T-helper 17 cell (primary cell): ENCODE data around the gene SRGAP3. TPM values are rescaled to one million over a fixed set of nuclear protein-coding genes. Genes with fewer than 3 reads are reported as not detected.

ENCODE experiments used
- ATAC-seq: fragments of 150-1000 bp; cut with Tn5 transposase; 2 replicates; pipeline ENCODE4 v1.10.0; 2021; ENCODE audit warnings: mild to moderate bottlenecking, moderate library complexity
- DNase-seq, 3 donors: peaks; one replicate each; pipeline versions ENCODE4 v3.0.0 to v3.0.0-alpha.2; 2020 to 2021
- H3K9me3 ChIP-seq: one replicate; pipeline ENCODE4 v1.7.0; 2013; ENCODE audit warnings: low read length, mild to moderate bottlenecking; ENCODE audit not compliant: control insufficient read depth, poor library complexity, severe bottlenecking
- H3K27ac Mint-ChIP-seq: one replicate; pipeline ENCODE4 v1.8.0; 2022; ENCODE audit warnings: mild to moderate bottlenecking, moderate library complexity, mixed read lengths
- H3K27me3 Mint-ChIP-seq: one replicate; pipeline ENCODE4 v1.8.0; 2022; ENCODE audit warnings: mixed read lengths
- H3K36me3 Mint-ChIP-seq: one replicate; pipeline ENCODE4 v1.8.0; 2022; ENCODE audit warnings: low read depth, mixed read lengths
- H3K4me1 Mint-ChIP-seq: one replicate; pipeline ENCODE4 v1.8.0; 2022; ENCODE audit warnings: mild to moderate bottlenecking, mixed read lengths
- H3K4me3 Mint-ChIP-seq: one replicate; pipeline ENCODE4 v1.8.0; 2022; ENCODE audit warnings: mild to moderate bottlenecking, moderate library complexity, mixed read lengths
- total RNA-seq, 4 donors: library from RNA in 2 of 4; stranded (reverse) in 2 of 4; gene quantifications; one replicate each; pipeline ENCODE4 v1.2.3 and lab custom pipeline; 2022 to 2026

The SRGAP3 gene
- total RNA-seq, 2 donors from 2014 or later = 1.8 to 2.2 TPM

DNA sequence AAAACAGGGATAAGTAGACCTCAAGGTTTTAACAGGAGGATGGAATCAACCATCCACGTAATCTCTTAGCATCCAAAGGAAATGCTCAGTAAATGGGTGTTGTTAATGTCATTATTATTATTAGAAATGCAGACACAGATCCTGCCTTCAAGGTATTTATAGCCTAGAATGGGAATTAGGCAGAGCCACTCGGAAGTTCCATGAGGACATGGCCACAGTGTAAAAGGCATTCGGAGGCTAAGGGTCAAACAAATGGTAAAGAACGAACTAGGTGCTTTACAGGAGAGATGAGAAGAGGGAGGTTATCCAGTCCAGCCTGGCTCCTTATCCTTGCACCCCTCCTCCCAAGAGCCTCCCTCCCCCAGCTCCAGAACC lies 65.0 kb downstream of the SRGAP3 start:
- no peak for DNase-seq
- H3K4me1 Mint-ChIP-seq = peaks cover 16% of the 10 kb centered on the region
- H3K27ac Mint-ChIP-seq = no peak overlapping the region
- H3K9me3 ChIP-seq = no peaks in the 10 kb centered on the region
- no peak for ATAC-seq
- peaks cover 11% of the 10 kb centered on the region for H3K27me3 Mint-ChIP-seq
- peaks cover 2% of the 10 kb centered on the region for H3K36me3 Mint-ChIP-seq
- no peak overlapping the region for H3K4me3 Mint-ChIP-seq

GRCh38 chr3:9183811-9184460 lies 65.5 kb downstream of the SRGAP3 start:
- Mint-ChIP-seq H3K27ac (no peak overlapping the region), H3K4me3 (no peak overlapping the region), H3K36me3 (peaks cover 2% of the 10 kb centered on the region), H3K27me3 (peaks cover 11% of the 10 kb centered on the region), H3K4me1 (peaks cover 17% of the 10 kb centered on the region)
- H3K9me3 ChIP-seq = no peaks in the 10 kb centered on the region
- ATAC-seq = no peak
- DNase-seq = no peak

DNA sequence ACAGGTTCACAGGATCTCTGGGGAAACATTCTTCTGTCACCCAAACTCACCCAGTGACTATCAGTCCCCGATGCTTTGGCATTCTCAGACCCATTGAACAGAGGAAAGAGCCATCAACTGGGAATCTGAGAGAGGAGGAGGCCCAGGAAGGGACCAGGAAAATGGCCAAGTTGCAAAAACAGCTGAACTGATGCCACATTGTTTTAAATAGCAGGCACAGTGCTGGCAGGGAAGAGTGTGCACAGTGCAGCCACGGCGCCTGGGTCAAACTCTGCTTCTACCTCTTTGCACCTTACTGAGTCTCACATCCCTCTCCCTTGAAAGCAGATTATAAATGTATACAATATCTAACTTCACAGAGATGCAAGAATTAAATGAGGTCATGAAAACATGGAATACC lies 66.4 kb downstream of the SRGAP3 start:
- Mint-ChIP-seq H3K27ac (peak overlapping the region; percentile 14), H3K4me1 (peaks cover 20% of the 10 kb centered on the region), H3K36me3 (peaks cover 2% of the 10 kb centered on the region), H3K4me3 (no peak overlapping the region), H3K27me3 (peaks cover 10% of the 10 kb centered on the region)
- DNase-seq (no peak), ATAC-seq (no peak)
- H3K9me3 ChIP-seq = no peaks in the 10 kb centered on the region

GRCh38 chr3:9180764-9181117 lies 68.7 kb downstream of the SRGAP3 start:
- Mint-ChIP-seq H3K36me3 (no peaks in the 10 kb centered on the region), H3K27ac (peak overlapping the region; percentile 78), H3K27me3 (no peaks in the 10 kb centered on the region), H3K4me3 (peak overlapping the region; percentile 84), H3K4me1 (peaks cover 16% of the 10 kb centered on the region)
- ATAC-seq (no peak), DNase-seq (no peak)
- H3K9me3 ChIP-seq = no peaks in the 10 kb centered on the region

DNA sequence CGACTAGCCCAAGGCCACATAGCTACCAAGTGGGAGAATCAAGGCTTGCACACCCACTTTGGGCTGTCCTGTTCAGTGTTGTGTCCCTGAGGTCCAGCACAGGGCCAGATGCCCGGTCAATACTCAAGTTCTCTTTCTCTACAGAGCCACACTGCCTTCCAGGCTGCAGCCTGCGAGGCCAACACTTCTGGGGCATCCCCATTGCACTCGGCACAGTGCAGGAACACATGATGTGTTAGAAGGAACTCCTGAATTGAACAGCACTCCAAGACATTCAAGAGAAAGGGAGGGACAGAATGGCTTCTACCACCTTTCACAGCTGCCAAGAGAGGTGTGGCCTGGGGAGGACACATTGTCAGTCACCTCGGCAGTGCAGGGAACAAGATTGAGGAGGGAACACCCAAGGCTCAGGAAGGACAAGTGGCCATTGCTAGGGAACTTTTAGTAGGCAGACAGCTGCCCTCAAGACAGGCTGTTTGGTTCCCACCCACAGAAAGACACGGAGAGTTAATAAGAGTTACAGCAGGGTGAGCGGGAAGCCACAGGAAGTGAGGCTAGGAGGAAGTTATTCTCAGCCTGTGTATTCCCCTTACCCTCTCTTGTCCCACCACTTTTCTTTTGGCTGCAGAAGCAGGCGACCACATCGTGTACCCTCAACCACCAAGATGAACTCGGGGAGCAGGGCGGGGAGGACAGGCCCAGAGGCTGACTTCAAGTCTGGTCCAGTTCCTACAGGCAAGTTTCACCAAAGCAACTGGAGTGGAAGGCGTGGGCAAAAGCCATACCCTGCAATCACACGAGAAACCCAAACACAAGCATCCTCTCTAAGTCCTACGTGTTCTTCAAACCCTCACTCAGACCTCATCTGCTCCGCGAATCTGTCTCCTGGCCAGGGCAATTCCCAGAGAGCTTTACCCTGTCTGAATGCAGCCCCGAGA lies 69.4 kb downstream of the SRGAP3 start:
- no peak for DNase-seq
- ATAC-seq = peak; percentile 47
- peak overlapping the region; percentile 78 for H3K27ac Mint-ChIP-seq

GRCh38 chr3:9178697-9179096 lies 70.7 kb downstream of the SRGAP3 start:
- H3K9me3 ChIP-seq = no peaks in the 10 kb centered on the region
- Mint-ChIP-seq H3K36me3 (no peaks in the 10 kb centered on the region), H3K27me3 (no peaks in the 10 kb centered on the region), H3K4me3 (no peak overlapping the region), H3K27ac (no peak overlapping the region), H3K4me1 (peaks cover 19% of the 10 kb centered on the region)
- ATAC-seq = no peak
- no peak for DNase-seq

More for the DNA sequence above, 69.4 kb downstream of the SRGAP3 start:
- H3K4me1 Mint-ChIP-seq = peaks cover 16% of the 10 kb centered on the region
- H3K27me3 Mint-ChIP-seq = no peaks in the 10 kb centered on the region
- H3K4me3 Mint-ChIP-seq = peak overlapping the region; percentile 84
- no peaks in the 10 kb centered on the region for H3K36me3 Mint-ChIP-seq
- no peaks in the 10 kb centered on the region for H3K9me3 ChIP-seq

DNA sequence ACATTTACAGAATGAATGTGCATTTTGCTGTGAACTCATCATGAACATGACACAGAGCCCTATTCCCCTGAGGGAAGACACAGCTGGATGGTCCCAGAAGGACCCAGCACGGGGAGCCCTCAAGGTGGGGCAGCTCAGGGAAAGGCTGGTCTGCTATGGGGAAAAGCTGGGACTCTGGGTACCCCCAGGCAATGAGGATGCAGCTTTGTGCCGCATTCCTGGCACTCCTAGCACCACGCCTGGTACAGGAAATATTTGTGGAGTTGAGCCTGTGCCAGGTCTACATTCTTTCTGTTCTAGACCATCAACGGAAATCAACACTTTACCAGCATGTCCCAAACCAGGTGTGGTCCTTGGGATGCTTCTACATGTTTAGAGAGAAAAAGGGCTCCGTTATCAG lies 74.0 kb downstream of the SRGAP3 start:
- no peak overlapping the region for H3K27ac Mint-ChIP-seq
- no peaks in the 10 kb centered on the region for H3K36me3 Mint-ChIP-seq
- ATAC-seq = no peak
- no peaks in the 10 kb centered on the region for H3K9me3 ChIP-seq
- peaks cover 20% of the 10 kb centered on the region for H3K4me1 Mint-ChIP-seq
- DNase-seq = no peak
- no peaks in the 10 kb centered on the region for H3K27me3 Mint-ChIP-seq
- H3K4me3 Mint-ChIP-seq = no peak overlapping the region

DNA sequence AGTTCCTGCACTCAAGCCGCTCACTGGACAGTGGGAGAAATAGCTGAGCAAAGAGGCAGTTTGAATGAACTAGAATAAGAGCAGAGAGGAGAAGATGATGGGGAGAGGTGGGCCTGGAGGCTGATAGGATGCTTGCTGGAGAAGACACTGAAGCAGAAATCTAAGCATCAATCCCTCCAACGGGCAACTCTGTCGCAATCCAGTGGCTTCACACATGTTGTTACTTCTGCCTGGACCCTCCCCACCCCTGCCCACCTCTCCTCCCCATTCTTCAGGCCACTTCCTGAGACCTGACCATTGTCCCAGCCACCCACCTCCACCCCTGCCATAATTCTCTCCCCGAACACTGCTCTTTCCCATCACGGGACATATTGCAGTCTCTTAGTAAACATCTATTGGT lies 76.0 kb downstream of the SRGAP3 start:
- no peak for DNase-seq
- Mint-ChIP-seq H3K4me3 (no peak overlapping the region), H3K4me1 (peaks cover 26% of the 10 kb centered on the region), H3K36me3 (no peaks in the 10 kb centered on the region), H3K27ac (no peak overlapping the region), H3K27me3 (no peaks in the 10 kb centered on the region)
- H3K9me3 ChIP-seq = no peaks in the 10 kb centered on the region
- no peak for ATAC-seq

- H3K9me3 ChIP-seq = no peaks in the 10 kb centered on the region
- Mint-ChIP-seq H3K27me3 (no peaks in the 10 kb centered on the region), H3K4me3 (no peak overlapping the region), H3K36me3 (no peaks in the 10 kb centered on the region), H3K4me1 (peaks cover 27% of the 10 kb centered on the region), H3K27ac (peak overlapping the region; percentile 19)
- ATAC-seq = no peak
- no peak for DNase-seq
Measured at GRCh38 chr3:9172851-9173321, 76.6 kb downstream of the SRGAP3 start.

- ATAC-seq = no peak
- Mint-ChIP-seq H3K27ac (peak overlapping the region; percentile 74), H3K36me3 (no peaks in the 10 kb centered on the region), H3K4me3 (no peak overlapping the region), H3K4me1 (peaks cover 27% of the 10 kb centered on the region), H3K27me3 (no peaks in the 10 kb centered on the region)
- DNase-seq = no peak
- H3K9me3 ChIP-seq = no peaks in the 10 kb centered on the region
Measured at GRCh38 chr3:9170851-9171160, 78.6 kb downstream of the SRGAP3 start.

DNA sequence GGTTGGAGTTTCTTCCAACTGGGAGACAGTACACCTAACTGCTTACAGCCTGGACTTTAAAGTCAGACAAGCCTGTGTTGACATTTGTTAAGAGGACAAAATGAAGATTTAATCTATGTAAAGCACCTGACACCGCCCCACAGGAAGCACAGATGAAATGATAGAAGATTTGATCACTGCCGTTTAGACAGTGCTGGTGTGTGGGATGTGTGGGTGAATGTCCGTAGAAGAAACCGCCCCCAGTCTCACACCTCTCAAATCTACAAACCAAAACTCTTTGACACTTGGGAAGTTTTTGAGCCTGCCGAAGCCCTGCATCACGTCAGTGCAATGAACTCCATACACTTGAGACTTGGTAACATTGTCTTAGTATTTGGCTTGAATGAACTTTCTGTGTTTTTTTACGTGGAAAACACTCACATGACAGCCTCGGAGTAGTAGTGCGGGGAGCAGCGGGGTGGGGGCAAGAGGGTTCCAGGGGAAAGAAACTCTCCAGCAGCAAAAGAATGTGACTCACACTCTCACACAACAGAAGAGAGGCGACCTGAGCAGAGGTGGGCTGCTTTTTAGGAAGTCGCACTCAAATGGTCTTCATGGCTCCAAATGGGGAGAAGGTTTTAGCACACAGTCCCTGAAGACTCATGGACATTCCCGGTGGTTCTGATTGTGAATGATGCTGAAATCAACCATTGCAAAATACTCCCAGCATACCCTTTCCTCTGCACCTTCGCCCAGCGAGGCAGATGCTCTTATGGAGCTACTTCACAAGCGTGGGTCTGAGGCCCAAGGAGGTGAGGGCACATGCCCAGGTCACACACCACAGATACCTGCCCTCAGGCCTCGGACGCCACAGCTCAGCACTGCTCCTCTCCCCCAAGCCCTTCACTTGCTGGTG lies 79.2 kb downstream of the SRGAP3 start:
- ATAC-seq (peak; percentile 77), DNase-seq (no peak)
- peak overlapping the region; percentile 62 for H3K4me3 Mint-ChIP-seq
- H3K4me1 Mint-ChIP-seq = peaks cover 27% of the 10 kb centered on the region
- H3K36me3 Mint-ChIP-seq = no peaks in the 10 kb centered on the region
- no peaks in the 10 kb centered on the region for H3K27me3 Mint-ChIP-seq
- H3K27ac Mint-ChIP-seq = peak overlapping the region; percentile 74
- H3K9me3 ChIP-seq = no peaks in the 10 kb centered on the region

DNA sequence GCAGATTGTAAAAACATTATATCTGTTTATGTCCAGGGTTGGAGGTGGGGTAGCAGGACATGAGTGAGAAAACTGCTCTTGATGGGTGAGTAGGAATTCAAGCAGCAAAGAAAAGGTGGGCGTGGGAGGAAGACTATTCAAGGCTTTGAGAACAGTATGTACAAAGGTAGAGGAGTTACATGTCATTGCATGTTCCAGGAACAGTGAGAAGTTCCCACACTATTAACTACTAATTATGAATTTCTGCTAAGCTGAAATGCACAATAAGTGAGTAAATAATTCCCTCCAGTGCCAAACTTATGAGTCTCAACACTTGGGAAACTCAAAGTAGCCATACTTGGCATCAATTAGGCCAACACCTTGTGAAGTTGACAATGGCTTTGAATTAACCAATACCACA lies 80.1 kb downstream of the SRGAP3 start:
- peak overlapping the region; percentile 74 for H3K27ac Mint-ChIP-seq
- peak overlapping the region; percentile 68 for H3K4me3 Mint-ChIP-seq
- no peaks in the 10 kb centered on the region for H3K27me3 Mint-ChIP-seq
- H3K4me1 Mint-ChIP-seq = peaks cover 27% of the 10 kb centered on the region
- no peaks in the 10 kb centered on the region for H3K36me3 Mint-ChIP-seq
- no peak for DNase-seq
- no peak for ATAC-seq
- no peaks in the 10 kb centered on the region for H3K9me3 ChIP-seq

GRCh38 chr3:9168241-9168741 lies 81.2 kb downstream of the SRGAP3 start:
- Mint-ChIP-seq H3K27ac (peak overlapping the region; percentile 74), H3K4me3 (no peak overlapping the region), H3K36me3 (no peaks in the 10 kb centered on the region), H3K27me3 (no peaks in the 10 kb centered on the region), H3K4me1 (peaks cover 24% of the 10 kb centered on the region)
- no peak for DNase-seq
- peak; percentile 59 for ATAC-seq
- H3K9me3 ChIP-seq = no peaks in the 10 kb centered on the region
